GM06990 (cell line): Measurements from ENCODE around the gene GJC1.

Experiments used
- DNase-seq: peaks from one replicate; pipeline ENCODE4 v3.0.0-alpha.2; 2011; ENCODE audit not compliant: insufficient read length; ENCODE audit errors: extremely low read depth
- H3K27me3 ChIP-seq: replicated peaks from 2 replicates; pipeline ENCODE4 v1.6.0; 2011; ENCODE audit warnings: low read length; ENCODE audit not compliant: control insufficient read depth, insufficient read depth
- H3K36me3 ChIP-seq: 2 replicates; pipeline ENCODE4 v1.5.1; 2011; ENCODE audit warnings: low read length; ENCODE audit not compliant: control insufficient read depth, insufficient read depth
- H3K4me3 ChIP-seq: replicated peaks from 2 replicates; pipeline ENCODE4 v1.5.1; 2011; ENCODE audit warnings: low read depth, mild to moderate bottlenecking, control low read depth, low read length
- TF ChIP-seq, protein P1 (sequence below): IDR thresholded peaks from 2 replicates; pipeline ENCODE4 v1.5.1; 2011; ENCODE audit warnings: low read length, control low read depth, mild to moderate bottlenecking, inconsistent platforms; ENCODE audit not compliant: insufficient read depth, poor library complexity, severe bottlenecking

Gene GJC1

DNA sequence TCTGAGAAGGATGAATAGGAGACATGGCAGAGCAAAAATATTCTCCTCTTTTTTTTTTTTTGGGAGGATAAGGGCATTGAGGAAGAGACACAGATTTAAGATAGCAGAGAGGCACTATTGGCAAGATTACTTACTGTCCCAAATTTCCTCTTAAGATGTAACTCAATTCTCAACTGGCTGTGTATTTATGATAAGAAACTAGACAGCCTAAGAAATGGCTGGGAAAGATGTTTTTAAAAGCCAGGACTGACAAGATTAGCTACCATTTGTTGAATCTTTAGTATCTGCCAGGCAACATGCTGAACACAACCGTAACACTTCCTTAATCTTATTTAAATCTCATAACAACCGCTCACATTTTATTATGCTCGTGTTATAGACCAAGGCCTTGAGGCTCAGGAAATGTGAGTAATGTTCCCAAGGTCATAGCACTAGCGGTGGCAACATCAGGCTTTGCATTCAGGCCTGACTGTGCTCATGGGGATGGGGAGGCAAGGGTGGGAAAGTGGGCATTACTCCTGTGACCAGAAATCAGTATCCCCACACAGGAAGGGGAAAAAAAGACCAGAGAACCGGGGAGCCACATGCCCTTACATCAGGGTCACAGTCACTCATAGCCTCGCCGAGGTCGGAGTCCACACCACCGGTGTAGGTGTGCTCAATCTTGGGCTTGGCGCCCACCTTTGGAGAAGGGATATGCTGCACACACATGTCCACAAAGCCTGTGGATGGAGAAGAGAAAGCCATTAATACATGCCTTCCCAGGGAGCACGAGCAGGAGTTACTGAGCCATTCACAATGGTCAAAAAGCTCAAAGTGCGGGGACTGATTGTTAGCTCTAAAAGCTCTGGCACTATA lies 33.2 kb upstream of the GJC1 start:
- no peak for DNase-seq
- no peak overlapping the region for H3K4me3 ChIP-seq

DNA sequence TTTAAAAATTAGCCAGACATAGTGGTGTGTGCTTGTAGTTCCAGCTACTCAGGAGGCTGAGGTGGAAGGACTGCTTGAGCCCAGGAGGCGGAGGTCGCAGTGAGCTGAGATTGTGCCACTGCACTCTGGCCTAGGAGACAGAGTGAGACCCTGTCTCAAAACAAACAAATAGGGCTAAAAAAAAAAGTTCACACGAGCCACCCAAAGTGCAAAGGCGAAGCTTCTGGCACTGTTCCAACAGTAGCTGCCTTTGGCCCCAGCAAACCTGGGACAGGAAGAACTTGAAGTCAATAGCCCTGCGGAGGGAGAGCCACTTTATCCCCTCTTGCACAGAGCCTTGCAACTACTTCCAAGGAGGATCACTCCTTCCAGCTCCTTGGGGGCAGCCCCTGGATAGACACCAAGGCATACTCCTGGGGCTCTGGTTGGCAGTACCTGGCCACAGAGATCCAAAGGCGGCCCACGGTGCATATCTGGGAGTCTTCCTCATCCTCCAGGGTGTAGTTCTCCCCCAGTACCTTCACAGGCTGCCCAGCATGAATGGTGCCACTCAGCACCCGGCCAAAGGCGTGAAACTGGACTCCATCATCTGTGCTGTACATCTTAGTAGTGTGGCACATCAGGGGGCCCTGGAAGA lies 32.3 kb upstream of the GJC1 start:
- TF ChIP-seq, protein P1, sequence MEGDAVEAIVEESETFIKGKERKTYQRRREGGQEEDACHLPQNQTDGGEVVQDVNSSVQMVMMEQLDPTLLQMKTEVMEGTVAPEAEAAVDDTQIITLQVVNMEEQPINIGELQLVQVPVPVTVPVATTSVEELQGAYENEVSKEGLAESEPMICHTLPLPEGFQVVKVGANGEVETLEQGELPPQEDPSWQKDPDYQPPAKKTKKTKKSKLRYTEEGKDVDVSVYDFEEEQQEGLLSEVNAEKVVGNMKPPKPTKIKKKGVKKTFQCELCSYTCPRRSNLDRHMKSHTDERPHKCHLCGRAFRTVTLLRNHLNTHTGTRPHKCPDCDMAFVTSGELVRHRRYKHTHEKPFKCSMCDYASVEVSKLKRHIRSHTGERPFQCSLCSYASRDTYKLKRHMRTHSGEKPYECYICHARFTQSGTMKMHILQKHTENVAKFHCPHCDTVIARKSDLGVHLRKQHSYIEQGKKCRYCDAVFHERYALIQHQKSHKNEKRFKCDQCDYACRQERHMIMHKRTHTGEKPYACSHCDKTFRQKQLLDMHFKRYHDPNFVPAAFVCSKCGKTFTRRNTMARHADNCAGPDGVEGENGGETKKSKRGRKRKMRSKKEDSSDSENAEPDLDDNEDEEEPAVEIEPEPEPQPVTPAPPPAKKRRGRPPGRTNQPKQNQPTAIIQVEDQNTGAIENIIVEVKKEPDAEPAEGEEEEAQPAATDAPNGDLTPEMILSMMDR: no peak

More for the DNA sequence above, 33.2 kb upstream of the GJC1 start:
- H3K27me3 ChIP-seq: no peaks in the 10 kb centered on the region
- TF ChIP-seq, protein P1: no peak
- H3K36me3 ChIP-seq: peaks cover 28% of the 10 kb centered on the region

DNA sequence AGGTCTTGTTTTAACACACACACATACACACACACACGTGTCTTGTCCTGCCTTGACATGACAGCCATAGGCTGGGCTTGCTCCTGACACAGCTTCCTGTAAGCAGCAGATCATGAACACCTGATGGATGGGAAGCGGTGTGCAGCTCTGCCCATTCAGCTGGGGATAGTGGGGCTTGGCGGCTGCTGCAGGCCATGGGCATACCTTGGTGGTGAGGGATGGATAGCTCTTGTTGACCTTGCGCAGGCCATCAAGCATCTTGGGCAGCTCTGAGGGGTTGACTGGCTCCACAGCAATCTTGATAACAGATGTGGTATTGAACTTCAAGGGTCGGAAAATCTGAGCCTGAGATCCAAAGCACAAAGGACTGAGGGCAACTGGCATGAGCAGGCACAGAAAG lies 29.6 kb upstream of the GJC1 start:
- TF ChIP-seq, protein P1: no peak
- H3K36me3 ChIP-seq: peaks cover 41% of the 10 kb centered on the region
- no peaks in the 10 kb centered on the region for H3K27me3 ChIP-seq
- no peak for DNase-seq
- no peak overlapping the region for H3K4me3 ChIP-seq

More for the DNA sequence above, 32.3 kb upstream of the GJC1 start:
- no peak for DNase-seq
- H3K27me3 ChIP-seq: no peaks in the 10 kb centered on the region
- H3K4me3 ChIP-seq: no peak overlapping the region
- peaks cover 33% of the 10 kb centered on the region for H3K36me3 ChIP-seq

DNA sequence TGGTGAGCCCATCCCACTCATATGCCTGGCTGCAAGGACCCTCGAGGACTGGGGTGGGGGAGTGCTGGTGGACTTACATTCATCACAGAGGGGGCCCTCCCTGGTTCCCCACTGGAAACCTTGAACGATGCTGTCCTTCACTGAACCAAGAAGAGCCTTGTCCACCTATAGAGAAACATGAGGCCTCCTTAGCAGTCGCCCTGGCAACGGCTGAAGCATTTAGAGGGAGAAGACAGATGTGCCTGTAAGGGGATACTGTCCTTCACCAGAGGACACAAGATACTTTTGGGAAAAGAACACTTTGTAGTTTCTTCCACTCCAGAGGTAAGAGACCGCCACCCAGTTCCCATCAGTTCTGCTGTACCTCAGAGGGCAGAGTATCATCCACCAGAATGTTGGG lies 24.1 kb upstream of the GJC1 start:
- TF ChIP-seq, protein P1: no peak
- Histone ChIP-seq H3K27me3 (no peaks in the 10 kb centered on the region), H3K36me3 (peaks cover 44% of the 10 kb centered on the region), H3K4me3 (no peak overlapping the region)
- DNase-seq: no peak

DNA sequence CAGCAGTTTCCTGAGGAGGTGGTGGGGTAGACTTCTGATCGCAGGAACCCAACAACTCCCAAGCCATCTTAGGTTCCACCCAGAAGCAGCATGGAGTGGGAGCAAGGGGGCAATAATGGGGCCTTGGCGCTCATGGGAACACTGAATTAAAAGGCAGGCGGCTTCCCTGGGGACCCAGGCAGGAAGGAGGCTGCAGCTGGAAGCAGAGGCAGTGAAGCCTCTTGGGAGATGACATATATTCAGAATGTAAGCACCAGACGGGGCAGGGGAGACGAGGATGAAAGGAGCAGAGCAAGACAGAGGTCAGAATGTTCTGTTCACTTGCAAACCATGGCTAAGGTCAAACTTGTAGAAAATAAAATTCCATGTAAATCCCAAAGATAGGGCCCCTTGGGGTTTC lies 20.5 kb upstream of the GJC1 start:
- H3K36me3 ChIP-seq: peaks cover 28% of the 10 kb centered on the region
- DNase-seq: no peak

More for the DNA sequence above, 20.5 kb upstream of the GJC1 start:
- Histone ChIP-seq H3K27me3 (no peaks in the 10 kb centered on the region), H3K4me3 (no peak overlapping the region)
- TF ChIP-seq, protein P1: no peak
